ENCODE measurements around the gene C1orf53.
"Not testable (repeated sequence)": the region's sequence is repeated elsewhere in the genome, so short reads cannot be mapped to it uniquely, and the experiment has no call there.

C1orf53 gene

DNA sequence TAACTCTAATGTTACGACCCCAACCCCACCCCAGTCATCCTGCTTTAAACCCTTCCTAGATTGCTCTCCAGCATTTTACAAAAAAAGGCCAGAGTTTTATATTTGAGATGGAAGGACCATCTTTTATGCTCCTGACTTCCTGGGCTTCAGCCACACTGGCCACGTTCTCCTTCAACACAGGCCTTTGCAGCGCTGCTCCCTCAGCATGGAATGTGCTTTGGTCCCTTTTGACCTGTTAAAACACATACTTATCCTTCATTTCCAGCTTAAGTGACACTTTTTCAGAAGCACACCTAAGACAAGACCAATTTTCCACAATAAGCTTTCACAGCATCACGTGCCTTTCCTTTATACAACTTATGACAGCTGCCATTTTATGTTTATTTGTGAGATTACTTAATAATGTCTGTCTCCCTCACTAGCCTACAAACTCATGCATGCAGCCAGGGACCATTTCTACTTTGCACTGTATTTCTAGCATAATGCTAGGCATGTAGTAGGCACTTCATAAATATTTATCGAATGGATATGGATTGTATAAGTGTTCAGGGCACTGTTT is 49.3 kb downstream of the C1orf53 start:
- Histone ChIP-seq H3K27ac (no peak overlapping the region), H3K4me3 (no peak overlapping the region)

GRCh38 chr1:197953472-197953871 is 51.0 kb downstream of the C1orf53 start:
- not testable (repeated sequence) for H3K4me3 ChIP-seq, H3K27ac ChIP-seq

DNA sequence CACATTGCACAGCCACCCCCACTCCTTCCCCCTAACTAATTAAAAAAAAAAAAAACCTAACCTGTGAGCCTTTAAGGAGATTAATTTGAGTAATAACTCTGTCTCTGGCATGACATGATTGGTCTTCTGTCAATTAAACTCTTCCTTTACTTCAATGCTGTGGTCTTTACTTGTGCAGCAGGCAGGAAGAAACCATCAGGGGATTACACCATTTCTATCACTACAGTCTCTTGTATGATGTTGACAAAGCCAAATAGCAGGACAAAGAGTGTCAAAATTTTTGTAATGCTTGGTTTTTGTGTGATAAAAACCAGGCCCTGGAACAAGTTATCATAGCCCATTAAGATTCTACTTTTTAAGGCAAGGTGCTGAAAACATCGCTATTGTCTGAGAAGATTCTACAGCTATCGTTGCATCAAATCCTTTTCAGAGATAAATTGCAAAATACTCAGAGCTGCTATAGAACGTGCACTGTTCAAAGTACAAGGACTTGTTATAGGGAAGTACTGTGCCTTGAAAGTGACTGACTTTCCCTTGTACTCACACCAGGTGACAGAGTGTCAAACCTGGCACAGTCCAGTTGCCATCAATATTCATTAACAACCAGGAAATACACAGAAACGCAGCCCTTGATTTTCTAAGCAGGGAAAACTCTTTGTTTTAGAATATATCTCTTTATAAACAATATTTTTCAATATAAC is 52.4 kb downstream of the C1orf53 start:
- no peak overlapping the region for H3K27ac ChIP-seq

DNA sequence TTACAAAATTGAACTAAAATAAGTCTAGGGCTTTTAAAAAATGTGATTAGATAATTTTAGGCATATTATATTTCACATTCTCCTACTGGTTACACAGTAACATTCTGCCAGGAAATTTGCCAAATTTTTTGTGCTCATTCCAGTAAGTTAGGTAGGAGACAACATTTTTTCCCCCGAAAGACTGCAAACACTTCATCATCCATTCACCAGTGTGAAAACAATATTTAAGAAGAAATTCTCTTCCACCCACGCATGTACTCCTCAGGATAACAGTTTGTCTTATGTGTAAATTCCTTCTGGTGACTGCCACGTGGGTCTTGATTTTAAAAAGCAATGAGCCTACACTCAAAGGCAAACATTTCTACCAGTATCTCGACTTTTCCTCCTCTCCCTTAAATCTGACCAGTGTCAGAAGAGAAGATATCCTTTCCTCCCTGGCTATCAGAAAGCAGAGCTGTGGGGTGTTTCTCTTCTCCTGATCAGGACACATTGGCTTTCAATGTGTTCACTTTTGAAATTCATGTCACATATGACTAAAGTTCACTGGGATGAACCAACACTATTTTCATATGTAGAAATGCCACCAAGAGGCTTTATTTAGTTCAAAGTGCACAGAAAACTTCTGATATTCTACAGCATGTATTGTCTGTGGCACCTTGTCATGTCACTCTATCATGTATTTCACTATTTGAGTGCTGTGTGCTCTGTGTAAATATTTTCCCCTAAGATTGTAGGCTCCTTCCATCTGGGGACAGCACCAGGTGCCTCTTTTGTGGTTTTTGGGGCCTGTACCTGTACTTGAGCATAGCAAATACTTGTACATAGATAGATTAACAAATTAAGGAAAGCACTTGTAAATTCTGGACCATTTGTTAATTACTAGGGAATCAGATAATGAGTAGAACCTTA is 53.3 kb downstream of the C1orf53 start:
- no peak overlapping the region for H3K4me3 ChIP-seq
- no peak overlapping the region for H3K27ac ChIP-seq

More for the DNA sequence above, 52.4 kb downstream of the C1orf53 start:
- H3K4me3 ChIP-seq, result no peak overlapping the region

Measured in skin epidermis (tissue), 12 donors.